Right lobe of liver (tissue), 6 donors: ENCODE measurements around the gene FLRT3. TPM values are rescaled to one million over a fixed set of nuclear protein-coding genes. Genes with fewer than 3 reads are reported as not detected.

Experiments
- ATAC-seq, 4 donors: fragments of 200-7000 bp; cut with Tn5 transposase; one replicate each; pipeline ENCODE4 v1.9.1; 2020; ENCODE audit warnings: mild to moderate bottlenecking in 4 of 4, moderate library complexity in 4 of 4
- DNase-seq, 3 donors: peaks; one replicate each; pipeline ENCODE4 v3.0.0-alpha.2; 2020
- H3K27ac ChIP-seq, 3 donors: fragments of 200-600 bp; one replicate each; pipeline ENCODE4 v1.8.0; 2022
- H3K27me3 ChIP-seq, 2 donors: fragments of 200-600 bp; one replicate each; pipeline ENCODE4 v1.8.0; 2022
- H3K36me3 ChIP-seq, 4 donors: fragments of 200-600 bp; sonication (generic) in 1 of 4; one replicate each; pipeline versions ENCODE4 v1.5.1 to v1.8.0; 2017 to 2022; ENCODE audit warnings: control low read depth in 1 of 4
- H3K4me1 ChIP-seq, 4 donors: fragments of 200-600 bp; sonication (generic) in 1 of 4; one replicate each; pipeline versions ENCODE4 v1.5.1 to v1.8.0; 2017 to 2022; ENCODE audit warnings: control low read depth in 1 of 4
- H3K4me3 ChIP-seq, 3 donors: fragments of 200-600 bp; one replicate each; pipeline ENCODE4 v1.8.0; 2022
- H3K9me3 ChIP-seq, 4 donors: fragments of 200-600 bp; sonication (generic) in 1 of 4; one replicate each; pipeline versions ENCODE4 v1.5.1 to v1.8.0; 2017 to 2022; ENCODE audit warnings: control low read depth in 1 of 4
- POLR2A ChIP-seq: fragments of 450-650 bp; IDR thresholded peaks from one replicate; pipeline ENCODE4 v1.6.1; 2017; ENCODE audit warnings: antibody characterized with exemption, mild to moderate bottlenecking
- WGBS: methylation state at CpG from one replicate; pipeline ENCODE4 v1.1.6; 2018; ENCODE audit warnings: low coverage, low lambda C conversion rate; ENCODE audit not compliant: insufficient coverage; ENCODE audit errors: missing lambda C conversion rate; 5-methylcytosine and 5-hydroxymethylcytosine counted together
- intact Hi-C, 2 donors: fragments of 100-400 bp; cut with DNase I; formaldehyde crosslinking; loops; one replicate each; pipeline versions ENCODE4 v1.11.2 to v1.14.1; 2022
- total RNA-seq, 6 experiments: library from RNA; depleted of rRNA in 2 of 6; stranded (reverse); fragments of >200 nt in 2 of 6; fragmentation: NEBNext Ultra II Directional in 3 of 6; extraction: Animal tissue kit (Norgen Biotek cat#: 25700) in 3 of 6; gene quantifications; one replicate each; pipeline versions ENCODE4 v1.1.0 to v1.2.4, GENCODE V29; 2016 to 2023
- TF ChIP-seq, protein P1 (sequence below), 4 donors: fragments of 200-600 bp in 3 of 4; fragments of 450-650 bp in 1 of 4; IDR thresholded peaks; one replicate each; pipeline versions ENCODE4 v1.5.1 to v1.8.0; 2016 to 2022; ENCODE audit warnings: antibody characterized with exemption in 4 of 4, mild to moderate bottlenecking in 2 of 4
- donor health status: DM: no; HTN: yes; CAD: no.
- donor health status: DM: no; HTN: no; CAD: no.
- donor health status: DM: no; HTN: no; CAD: no.
- donor health status: DM: no; HTN: yes; CAD: no.
- donor health status: DM: no; HTN: yes; CAD: no.

FLRT3 gene
- total RNA-seq, 6 experiments from 2014 or later = 3.5 to 15.2 (median 11.3) TPM

DNA sequence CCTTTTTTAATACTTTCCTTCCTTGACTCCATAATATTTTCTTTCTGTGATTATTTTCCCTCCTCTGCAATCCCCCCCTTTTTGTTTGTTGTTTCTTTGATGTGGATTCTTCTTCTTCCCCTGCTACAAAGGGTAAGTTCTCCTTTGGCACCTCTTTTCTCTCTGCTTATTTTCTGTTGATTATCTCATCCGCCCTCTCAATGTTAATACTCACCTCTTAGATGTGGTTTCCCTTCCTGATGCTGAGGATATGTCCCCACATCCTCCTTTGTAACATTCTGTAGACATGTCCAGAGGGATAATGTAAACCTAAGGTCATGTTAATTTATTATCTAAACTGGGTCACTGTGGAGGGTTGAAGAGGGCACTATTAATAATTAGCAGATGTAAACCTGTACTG is 17.7 kb downstream of the FLRT3 start:
- WGBS = 90% methylated on average over 1 of the region's 1 CpG
- Histone ChIP-seq H3K36me3 (no peaks in the 10 kb centered on the region), H3K4me1 (no peaks in the 10 kb centered on the region), H3K9me3 (no peaks in the 10 kb centered on the region), H3K4me3 (no peak overlapping the region), H3K27ac (no peak overlapping the region), H3K27me3 (no peaks in the 10 kb centered on the region)
- ATAC-seq = peak in 1 of 4 donors; percentile 30
- DNase-seq = no peak
- TF ChIP-seq, protein P1, sequence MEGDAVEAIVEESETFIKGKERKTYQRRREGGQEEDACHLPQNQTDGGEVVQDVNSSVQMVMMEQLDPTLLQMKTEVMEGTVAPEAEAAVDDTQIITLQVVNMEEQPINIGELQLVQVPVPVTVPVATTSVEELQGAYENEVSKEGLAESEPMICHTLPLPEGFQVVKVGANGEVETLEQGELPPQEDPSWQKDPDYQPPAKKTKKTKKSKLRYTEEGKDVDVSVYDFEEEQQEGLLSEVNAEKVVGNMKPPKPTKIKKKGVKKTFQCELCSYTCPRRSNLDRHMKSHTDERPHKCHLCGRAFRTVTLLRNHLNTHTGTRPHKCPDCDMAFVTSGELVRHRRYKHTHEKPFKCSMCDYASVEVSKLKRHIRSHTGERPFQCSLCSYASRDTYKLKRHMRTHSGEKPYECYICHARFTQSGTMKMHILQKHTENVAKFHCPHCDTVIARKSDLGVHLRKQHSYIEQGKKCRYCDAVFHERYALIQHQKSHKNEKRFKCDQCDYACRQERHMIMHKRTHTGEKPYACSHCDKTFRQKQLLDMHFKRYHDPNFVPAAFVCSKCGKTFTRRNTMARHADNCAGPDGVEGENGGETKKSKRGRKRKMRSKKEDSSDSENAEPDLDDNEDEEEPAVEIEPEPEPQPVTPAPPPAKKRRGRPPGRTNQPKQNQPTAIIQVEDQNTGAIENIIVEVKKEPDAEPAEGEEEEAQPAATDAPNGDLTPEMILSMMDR (IDR thresholded peaks at IDR 0.05) = no peak
- no peak for TF ChIP-seq POLR2A
- intact Hi-C loops = no loop called here

DNA sequence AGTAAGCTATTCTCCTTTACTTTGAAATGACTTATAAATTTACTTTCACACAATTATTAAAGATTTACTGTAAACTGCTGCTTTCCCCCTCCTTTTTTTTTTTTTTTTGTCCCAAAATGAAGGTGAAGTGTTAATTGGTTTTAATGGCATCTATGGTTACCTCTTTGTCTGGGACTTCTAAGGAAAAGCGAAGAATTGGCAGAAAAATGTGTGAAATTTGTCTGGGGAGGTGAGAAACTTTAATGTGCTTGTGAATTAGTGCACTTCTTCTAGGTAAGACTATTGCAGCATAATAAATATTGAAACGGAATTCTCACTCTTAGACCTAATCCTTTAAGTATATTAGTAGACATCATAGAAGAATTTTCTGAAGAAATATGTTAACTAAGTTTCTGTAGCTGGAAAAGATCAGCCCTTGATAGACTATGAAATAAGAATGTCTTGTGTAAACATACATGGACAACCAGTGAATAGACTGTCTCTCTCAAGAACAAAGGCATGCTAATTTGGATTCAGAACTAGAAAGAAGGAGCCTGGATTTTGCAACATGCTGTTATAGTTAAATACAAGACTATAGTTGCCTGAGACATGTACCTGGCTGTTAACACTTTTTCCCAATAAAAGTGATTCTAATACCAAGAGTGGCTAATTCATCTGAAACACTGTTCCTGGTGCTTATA is 23.9 kb downstream of the FLRT3 start:
- H3K4me3 ChIP-seq = no peak overlapping the region
- no peaks in the 10 kb centered on the region for H3K36me3 ChIP-seq
- no peaks in the 10 kb centered on the region for H3K9me3 ChIP-seq
- TF ChIP-seq, protein P1 (IDR thresholded peaks at IDR 0.05) = no peak
- no peak for TF ChIP-seq POLR2A
- ATAC-seq (no peak), DNase-seq (no peak)
- 82% methylated on average over 2 of the region's 2 CpGs for WGBS
- H3K4me1 ChIP-seq = no peaks in the 10 kb centered on the region
- intact Hi-C loops = no loop called here
- no peaks in the 10 kb centered on the region for H3K27me3 ChIP-seq
- H3K27ac ChIP-seq = no peak overlapping the region

DNA sequence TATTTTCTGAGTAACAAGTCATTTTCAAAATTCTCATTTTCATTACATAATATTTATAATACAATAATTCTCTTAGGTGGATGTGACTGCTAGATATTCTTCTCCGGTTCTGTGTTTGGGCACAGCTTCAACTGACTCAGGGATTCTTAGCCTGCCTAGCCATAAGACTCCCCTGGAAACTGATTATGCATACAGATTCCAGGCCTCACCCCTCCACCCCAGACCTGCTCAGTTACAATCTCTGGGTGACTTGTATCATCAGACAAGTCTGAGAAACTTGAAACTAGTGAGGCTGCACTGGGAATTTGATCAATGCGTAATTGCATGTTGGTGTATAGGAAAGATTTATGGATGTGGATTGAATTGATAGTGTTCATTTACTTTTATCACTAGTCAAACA is 25.4 kb downstream of the FLRT3 start:
- H3K9me3 ChIP-seq = no peaks in the 10 kb centered on the region
- ATAC-seq (no peak), DNase-seq (no peak)
- 100% methylated on average over 2 of the region's 2 CpGs for WGBS
- TF ChIP-seq, protein P1 (IDR thresholded peaks at IDR 0.05) = no peak
- TF ChIP-seq POLR2A = no peak
- no peaks in the 10 kb centered on the region for H3K27me3 ChIP-seq
- no peaks in the 10 kb centered on the region for H3K4me1 ChIP-seq
- no peak overlapping the region for H3K4me3 ChIP-seq
- intact Hi-C loops = no loop called here
- H3K36me3 ChIP-seq = no peaks in the 10 kb centered on the region
- no peak overlapping the region for H3K27ac ChIP-seq

- no peaks in the 10 kb centered on the region for H3K4me1 ChIP-seq
- no peaks in the 10 kb centered on the region for H3K27me3 ChIP-seq
- H3K27ac ChIP-seq = no peak overlapping the region
- no peak for DNase-seq
- no peak for TF ChIP-seq POLR2A
- TF ChIP-seq, protein P1 (IDR thresholded peaks at IDR 0.05) = no peak
- intact Hi-C loops = no loop called here
- H3K36me3 ChIP-seq = no peaks in the 10 kb centered on the region
- no peaks in the 10 kb centered on the region for H3K9me3 ChIP-seq
- 91% methylated on average over 5 of the region's 5 CpGs for WGBS
- H3K4me3 ChIP-seq = no peak overlapping the region
- no peak for ATAC-seq
These were observed 26.3 kb downstream of the FLRT3 start for GRCh38 chr20:14310977-14311627.
